DND-41 (cell line): ENCODE measurements around the gene MKI67.

Source experiments
- EZH2 ChIP-seq: IDR thresholded peaks from 3 replicates; pipeline ENCODE4 v1.6.1; 2012; ENCODE audit warnings: borderline replicate concordance, low read depth, mild to moderate bottlenecking, moderate library complexity, low read length, inconsistent platforms; ENCODE audit not compliant: severe bottlenecking
- TF ChIP-seq, protein P1 (sequence below): IDR thresholded peaks from 2 replicates; pipeline ENCODE4 v1.5.1; 2012; ENCODE audit warnings: borderline replicate concordance, low read length, moderate library complexity, mild to moderate bottlenecking; ENCODE audit not compliant: poor library complexity, severe bottlenecking; ENCODE audit errors: extremely low read depth

- TF ChIP-seq, protein P1, sequence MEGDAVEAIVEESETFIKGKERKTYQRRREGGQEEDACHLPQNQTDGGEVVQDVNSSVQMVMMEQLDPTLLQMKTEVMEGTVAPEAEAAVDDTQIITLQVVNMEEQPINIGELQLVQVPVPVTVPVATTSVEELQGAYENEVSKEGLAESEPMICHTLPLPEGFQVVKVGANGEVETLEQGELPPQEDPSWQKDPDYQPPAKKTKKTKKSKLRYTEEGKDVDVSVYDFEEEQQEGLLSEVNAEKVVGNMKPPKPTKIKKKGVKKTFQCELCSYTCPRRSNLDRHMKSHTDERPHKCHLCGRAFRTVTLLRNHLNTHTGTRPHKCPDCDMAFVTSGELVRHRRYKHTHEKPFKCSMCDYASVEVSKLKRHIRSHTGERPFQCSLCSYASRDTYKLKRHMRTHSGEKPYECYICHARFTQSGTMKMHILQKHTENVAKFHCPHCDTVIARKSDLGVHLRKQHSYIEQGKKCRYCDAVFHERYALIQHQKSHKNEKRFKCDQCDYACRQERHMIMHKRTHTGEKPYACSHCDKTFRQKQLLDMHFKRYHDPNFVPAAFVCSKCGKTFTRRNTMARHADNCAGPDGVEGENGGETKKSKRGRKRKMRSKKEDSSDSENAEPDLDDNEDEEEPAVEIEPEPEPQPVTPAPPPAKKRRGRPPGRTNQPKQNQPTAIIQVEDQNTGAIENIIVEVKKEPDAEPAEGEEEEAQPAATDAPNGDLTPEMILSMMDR: no peak
- TF ChIP-seq EZH2: no peak
Measured at GRCh38 chr10:128091636-128092210, 34.5 kb downstream of the MKI67 start.
